GM12875 (cell line): ENCODE measurements around the gene CLECL1.
"Not testable (repeated sequence)": the region's sequence is repeated elsewhere in the genome, so short reads cannot be mapped to it uniquely, and the experiment has no call there.

ENCODE experiments used
- H3K4me3 ChIP-seq: one replicate; pipeline ENCODE4 v1.5.1; 2011; ENCODE audit warnings: low read depth, low read length, control low read depth
- CTCF ChIP-seq: IDR thresholded peaks from 2 replicates; pipeline ENCODE4 v1.5.1; 2011; ENCODE audit warnings: low read depth, mild to moderate bottlenecking, control low read depth, inconsistent platforms, low read length, moderate library complexity, borderline replicate concordance; ENCODE audit not compliant: insufficient read depth

Gene CLECL1

GRCh38 chr12:9699898-9700605, 32.8 kb downstream of the CLECL1 start:
- TF ChIP-seq CTCF: no peak
- no peak overlapping the region for H3K4me3 ChIP-seq

- TF ChIP-seq CTCF: no peak
Measured at GRCh38 chr12:9699269-9699897, 33.5 kb downstream of the CLECL1 start.

GRCh38 chr12:9698681-9699080, 34.2 kb downstream of the CLECL1 start:
- H3K4me3 ChIP-seq: no peak overlapping the region
- TF ChIP-seq CTCF: no peak

More at GRCh38 chr12:9699269-9699897, 33.5 kb downstream of the CLECL1 start:
- no peak overlapping the region for H3K4me3 ChIP-seq

- no peak for TF ChIP-seq CTCF
- no peak overlapping the region for H3K4me3 ChIP-seq
Measured at GRCh38 chr12:9697619-9698018, 35.3 kb downstream of the CLECL1 start.

GRCh38 chr12:9695661-9696060, 37.2 kb downstream of the CLECL1 start:
- not testable (repeated sequence) for H3K4me3 ChIP-seq

GRCh38 chr12:9695150-9695549, 37.7 kb downstream of the CLECL1 start:
- H3K4me3 ChIP-seq: not testable (repeated sequence)

GRCh38 chr12:9694241-9694640, 38.7 kb downstream of the CLECL1 start:
- TF ChIP-seq CTCF: no peak
- no peak overlapping the region for H3K4me3 ChIP-seq

GRCh38 chr12:9692909-9693308, 40.0 kb downstream of the CLECL1 start:
- TF ChIP-seq CTCF: no peak
- H3K4me3 ChIP-seq: no peak overlapping the region
